ENCODE results near the gene ASB2. TPM values are rescaled to one million over a fixed set of nuclear protein-coding genes. Genes with fewer than 3 reads are reported as not detected.

ASB2 gene
- total RNA-seq, 1 experiment from 2014 or later: 0.21 TPM

GRCh38 chr14:94010625-94011024 is 34.3 kb upstream of the ASB2 start:
- Histone ChIP-seq H3K36me3 (replicated peaks; ENCODE audit: control insufficient read depth, insufficient read depth, low read length) (no peaks in the 10 kb centered on the region), H3K27me3 (ENCODE audit: control insufficient read depth, insufficient read depth, low read length) (no peaks in the 10 kb centered on the region; the same call in 1 of the 2 replicates), H3K4me3 (ENCODE audit: insufficient read depth, low read depth, low read length) (no peak overlapping the region)
- no peak for DNase-seq

DNA sequence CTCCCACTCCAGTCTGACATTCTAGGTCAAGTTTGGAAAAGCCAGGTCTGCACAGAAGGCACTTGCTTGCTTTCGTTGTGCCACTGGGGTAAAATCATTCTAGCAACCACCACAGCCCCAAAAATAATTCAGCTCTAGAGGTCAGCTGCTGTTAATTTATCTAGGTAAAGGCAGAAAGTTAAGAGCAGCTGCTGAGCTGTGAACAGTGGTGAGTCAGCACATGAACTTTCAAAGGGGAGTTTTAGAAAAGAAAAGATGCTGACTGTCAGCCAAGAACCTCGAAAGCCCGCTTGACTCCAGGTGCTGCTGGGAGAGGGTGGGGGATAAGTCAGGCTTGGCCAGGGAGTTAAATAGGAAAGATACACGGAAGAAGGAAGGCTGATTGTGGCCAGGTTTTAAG is 33.4 kb upstream of the ASB2 start:
- Histone ChIP-seq H3K36me3 (replicated peaks; ENCODE audit: control insufficient read depth, insufficient read depth, low read length) (no peaks in the 10 kb centered on the region), H3K27me3 (ENCODE audit: control insufficient read depth, insufficient read depth, low read length) (no peaks in the 10 kb centered on the region; the same call in 1 of the 2 replicates), H3K4me3 (ENCODE audit: insufficient read depth, low read depth, low read length) (no peak overlapping the region)
- no peak for DNase-seq

DNA sequence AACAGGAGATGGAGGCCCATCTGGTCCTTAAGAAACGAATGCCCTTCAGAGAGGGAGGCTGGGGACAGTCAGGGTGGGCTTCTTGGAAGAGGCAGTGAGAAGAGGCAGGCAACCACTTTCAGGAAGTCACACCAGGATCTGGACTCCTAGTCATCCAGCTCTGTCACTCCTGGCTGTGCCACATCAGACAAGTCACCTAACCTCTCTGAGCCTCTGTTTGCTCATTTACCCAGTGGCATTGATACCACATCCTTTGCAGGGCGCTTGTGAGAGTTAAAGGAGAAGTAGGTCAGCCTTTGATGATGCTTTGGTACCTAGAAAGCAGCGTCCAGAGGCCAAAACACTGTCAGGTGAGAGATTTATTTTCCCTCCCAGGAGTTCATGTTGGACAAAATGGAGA is 31.9 kb upstream of the ASB2 start:
- no peak for DNase-seq
- H3K4me3 ChIP-seq (ENCODE audit: insufficient read depth, low read depth, low read length): no peak overlapping the region
- H3K27me3 ChIP-seq (ENCODE audit: control insufficient read depth, insufficient read depth, low read length): no peaks in the 10 kb centered on the region; the same call in 1 of the 2 replicates
- H3K36me3 ChIP-seq (replicated peaks; ENCODE audit: control insufficient read depth, insufficient read depth, low read length): no peaks in the 10 kb centered on the region

GRCh38 chr14:94005324-94006073 is 29.1 kb upstream of the ASB2 start:
- DNase-seq: peak; percentile 84
- no peaks in the 10 kb centered on the region; the same call in 1 of the 2 replicates for H3K27me3 ChIP-seq (ENCODE audit: control insufficient read depth, insufficient read depth, low read length)
- H3K4me3 ChIP-seq (ENCODE audit: insufficient read depth, low read depth, low read length): no peak overlapping the region
- H3K36me3 ChIP-seq (replicated peaks; ENCODE audit: control insufficient read depth, insufficient read depth, low read length): no peaks in the 10 kb centered on the region

DNA sequence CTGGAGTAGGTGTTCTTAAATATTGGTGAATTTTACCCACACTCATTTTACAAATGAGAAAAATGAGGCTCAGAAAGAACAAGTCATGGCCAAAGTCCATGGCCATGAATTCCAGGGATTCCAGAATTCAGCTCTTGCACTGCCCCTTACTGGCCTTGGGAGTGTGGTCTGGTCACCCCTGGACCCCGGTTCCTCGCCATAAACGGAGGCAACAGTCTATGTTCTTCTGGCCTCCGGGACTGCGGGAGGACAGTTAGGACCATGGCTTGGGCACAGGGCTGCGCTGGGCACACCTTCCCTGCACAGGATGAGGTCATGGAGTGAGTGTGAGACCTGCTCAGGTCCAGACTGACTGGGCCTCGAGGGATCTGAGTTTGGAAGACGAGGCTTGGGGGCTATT is 27.6 kb upstream of the ASB2 start:
- no peak for DNase-seq
- Histone ChIP-seq H3K27me3 (ENCODE audit: control insufficient read depth, insufficient read depth, low read length) (no peaks in the 10 kb centered on the region), H3K36me3 (replicated peaks; ENCODE audit: control insufficient read depth, insufficient read depth, low read length) (no peaks in the 10 kb centered on the region), H3K4me3 (ENCODE audit: insufficient read depth, low read depth, low read length) (no peak overlapping the region)

- Histone ChIP-seq H3K4me3 (ENCODE audit: insufficient read depth, low read depth, low read length) (no peak overlapping the region), H3K36me3 (replicated peaks; ENCODE audit: control insufficient read depth, insufficient read depth, low read length) (no peaks in the 10 kb centered on the region), H3K27me3 (ENCODE audit: control insufficient read depth, insufficient read depth, low read length) (no peaks in the 10 kb centered on the region)
- DNase-seq: no peak
Measured at GRCh38 chr14:94003397-94003796, 27.0 kb upstream of the ASB2 start.

GRCh38 chr14:94001501-94002396 is 25.4 kb upstream of the ASB2 start:
- Histone ChIP-seq H3K4me3 (ENCODE audit: insufficient read depth, low read depth, low read length) (no peak overlapping the region), H3K27me3 (ENCODE audit: control insufficient read depth, insufficient read depth, low read length) (no peaks in the 10 kb centered on the region), H3K36me3 (replicated peaks; ENCODE audit: control insufficient read depth, insufficient read depth, low read length) (no peaks in the 10 kb centered on the region)
- peak; percentile 92 for DNase-seq

GRCh38 chr14:94001016-94001415 is 24.6 kb upstream of the ASB2 start:
- Histone ChIP-seq H3K36me3 (replicated peaks; ENCODE audit: control insufficient read depth, insufficient read depth, low read length) (no peaks in the 10 kb centered on the region), H3K4me3 (ENCODE audit: insufficient read depth, low read depth, low read length) (no peak overlapping the region), H3K27me3 (ENCODE audit: control insufficient read depth, insufficient read depth, low read length) (no peaks in the 10 kb centered on the region)
- no peak for DNase-seq

DNA sequence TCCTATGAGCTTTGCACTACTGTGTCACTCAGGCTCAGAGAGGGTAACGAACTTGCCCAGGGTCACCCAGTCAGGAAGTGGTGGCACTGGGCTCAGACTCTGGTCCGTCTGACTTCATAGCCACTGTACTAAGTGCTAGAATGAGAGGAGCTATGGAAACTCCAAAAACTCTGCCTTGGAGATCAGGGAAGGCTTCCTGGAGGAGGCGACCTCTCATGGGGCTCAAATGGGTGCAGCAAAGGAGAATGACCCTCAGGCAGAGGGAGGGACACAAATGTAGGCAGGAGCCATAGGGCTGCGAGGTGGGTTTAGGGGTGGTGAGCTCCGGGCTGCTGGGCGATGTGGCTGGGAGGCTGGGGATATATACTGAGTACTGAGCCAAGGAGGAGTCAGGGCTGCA is 23.9 kb upstream of the ASB2 start:
- H3K4me3 ChIP-seq (ENCODE audit: insufficient read depth, low read depth, low read length): no peak overlapping the region
- H3K36me3 ChIP-seq (replicated peaks; ENCODE audit: control insufficient read depth, insufficient read depth, low read length): no peaks in the 10 kb centered on the region
- DNase-seq: no peak
- H3K27me3 ChIP-seq (ENCODE audit: control insufficient read depth, insufficient read depth, low read length): no peaks in the 10 kb centered on the region

- Histone ChIP-seq H3K36me3 (replicated peaks; ENCODE audit: control insufficient read depth, insufficient read depth, low read length) (no peaks in the 10 kb centered on the region), H3K4me3 (ENCODE audit: insufficient read depth, low read depth, low read length) (no peak overlapping the region), H3K27me3 (ENCODE audit: control insufficient read depth, insufficient read depth, low read length) (no peaks in the 10 kb centered on the region)
- no peak for DNase-seq
Measured at GRCh38 chr14:93999573-93999972, 23.2 kb upstream of the ASB2 start.

DNA sequence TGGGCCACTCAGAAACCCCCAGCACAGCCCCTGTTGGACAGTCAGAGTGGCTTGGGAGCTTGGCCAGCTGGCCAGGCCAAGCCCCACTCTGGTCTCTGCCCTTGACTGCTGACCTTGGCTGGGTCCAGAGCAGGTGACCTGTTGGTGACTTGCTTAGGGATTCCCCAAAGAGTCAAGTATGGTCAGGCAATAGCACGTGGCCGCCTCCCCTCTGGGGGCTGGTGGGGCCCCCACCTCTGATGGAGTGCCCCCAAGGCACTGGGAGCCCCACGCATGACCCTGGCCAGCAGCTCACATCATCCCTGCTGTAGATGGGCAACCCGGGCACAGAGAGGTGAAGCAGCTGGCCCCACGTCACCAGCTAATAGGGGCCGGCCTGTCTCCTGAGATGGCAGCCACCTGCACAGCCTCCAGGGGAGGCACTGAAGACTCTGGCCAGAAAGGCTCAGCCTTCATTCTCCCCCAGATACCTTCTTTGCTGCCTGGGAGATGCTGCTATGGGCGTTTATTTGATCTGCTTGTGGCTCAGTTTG is 22.6 kb upstream of the ASB2 start:
- no peaks in the 10 kb centered on the region for H3K27me3 ChIP-seq (ENCODE audit: control insufficient read depth, insufficient read depth, low read length)
- H3K36me3 ChIP-seq (replicated peaks; ENCODE audit: control insufficient read depth, insufficient read depth, low read length): no peaks in the 10 kb centered on the region
- no peak overlapping the region for H3K4me3 ChIP-seq (ENCODE audit: insufficient read depth, low read depth, low read length)
- no peak for DNase-seq

DNA sequence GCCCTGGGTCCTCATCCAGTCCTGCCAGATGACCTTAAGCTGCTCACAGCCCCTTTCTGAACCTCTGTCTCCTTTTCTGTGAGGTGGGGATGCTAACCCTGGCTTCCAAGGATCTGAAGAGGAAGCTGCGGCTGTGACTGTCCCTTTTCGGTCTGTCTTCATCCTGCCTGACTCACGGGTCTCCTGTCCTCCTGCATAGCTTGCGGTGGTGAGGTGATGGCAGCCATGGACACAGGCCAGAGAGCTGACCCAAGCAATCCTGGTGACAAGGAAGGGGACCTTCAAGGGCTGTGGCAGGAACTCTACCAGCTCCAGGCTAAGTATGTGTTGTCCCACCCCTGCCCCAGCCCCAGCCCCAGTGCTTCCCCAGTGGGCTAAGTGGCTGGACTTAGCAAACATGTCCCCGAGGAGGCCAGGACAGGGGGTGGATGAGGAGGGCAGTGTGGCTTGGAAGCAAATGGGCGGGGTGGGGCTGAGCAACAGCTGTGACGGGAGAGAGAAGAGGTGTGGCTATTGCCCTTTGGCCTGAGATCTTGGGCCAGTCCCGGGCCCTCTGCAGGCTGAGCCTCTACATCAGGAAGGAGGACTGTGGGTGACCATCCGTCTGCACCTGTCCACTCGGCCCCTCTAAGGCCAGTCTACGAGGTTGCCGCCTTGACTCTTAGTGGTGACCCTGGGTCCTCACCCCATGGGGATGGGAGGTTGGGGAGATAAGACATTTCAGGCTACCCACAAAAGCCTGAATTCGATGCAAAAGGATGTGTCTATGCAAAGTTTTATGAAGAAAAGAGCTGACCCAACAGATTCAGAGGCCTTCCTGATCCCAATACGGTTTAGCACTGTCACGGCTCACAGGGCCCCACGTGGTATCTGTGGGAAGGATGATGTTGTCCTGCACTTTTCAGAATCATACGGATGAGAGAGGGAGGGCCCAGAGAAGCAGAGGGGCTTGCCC is 21.8 kb upstream of the ASB2 start:
- Histone ChIP-seq H3K36me3 (replicated peaks; ENCODE audit: control insufficient read depth, insufficient read depth, low read length) (no peaks in the 10 kb centered on the region), H3K27me3 (ENCODE audit: control insufficient read depth, insufficient read depth, low read length) (no peaks in the 10 kb centered on the region), H3K4me3 (ENCODE audit: insufficient read depth, low read depth, low read length) (no peak overlapping the region)
- DNase-seq: no peak

GRCh38 chr14:93997082-93997481 is 20.7 kb upstream of the ASB2 start, which contains the start of gene CCDC197:
TSS of gene CCDC197 (plus strand) at chr14:93997301. CDS start at chr14:93998132, 831 bp downstream.
- DNase-seq: no peak

DNA sequence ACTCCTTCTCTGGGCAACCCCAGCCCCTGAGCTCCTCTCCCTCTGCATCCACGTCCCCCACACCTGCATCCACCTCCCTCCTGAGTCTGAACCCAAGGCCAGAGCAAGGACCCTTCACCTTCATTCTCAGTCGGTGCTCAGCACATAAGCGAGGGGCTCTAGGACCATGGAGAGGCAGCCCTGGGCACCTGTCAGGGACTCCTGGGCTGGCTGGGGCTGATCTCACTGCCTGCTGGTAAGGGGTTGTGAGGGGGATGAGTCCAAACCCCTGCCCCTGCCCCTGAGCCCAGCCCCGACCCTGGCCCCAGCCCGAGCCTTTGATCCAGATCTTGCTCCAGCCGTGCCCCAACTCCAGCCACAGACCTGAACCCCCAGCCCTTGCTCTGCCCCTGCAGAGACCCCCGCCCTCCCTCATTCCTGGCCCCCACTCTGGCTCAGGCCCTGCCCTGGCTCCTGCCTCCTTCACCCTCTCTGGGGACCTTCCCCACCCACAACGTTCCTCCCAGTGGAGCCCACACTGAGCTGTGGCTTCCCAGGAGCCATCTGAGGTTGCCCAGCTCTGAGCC is 19.8 kb upstream of the ASB2 start:
- no peak overlapping the region for H3K4me3 ChIP-seq (ENCODE audit: insufficient read depth, low read depth, low read length)
- H3K27me3 ChIP-seq (ENCODE audit: control insufficient read depth, insufficient read depth, low read length): no peaks in the 10 kb centered on the region
- DNase-seq: peak; percentile 76
- H3K36me3 ChIP-seq (replicated peaks; ENCODE audit: control insufficient read depth, insufficient read depth, low read length): no peaks in the 10 kb centered on the region

More at GRCh38 chr14:93997082-93997481, 20.7 kb upstream of the ASB2 start, which contains the start of gene CCDC197:
- Histone ChIP-seq H3K4me3 (ENCODE audit: insufficient read depth, low read depth, low read length) (no peak within 1 kb of the TSS), H3K36me3 (replicated peaks; ENCODE audit: control insufficient read depth, insufficient read depth, low read length) (no peaks in the 10 kb centered on the region), H3K27me3 (ENCODE audit: control insufficient read depth, insufficient read depth, low read length) (no peaks in the 10 kb centered on the region)
